OCI-LY7 (cell line): ENCODE results near the gene FCMR. TPM values are rescaled to one million over a fixed set of nuclear protein-coding genes. Genes with fewer than 3 reads are reported as not detected.

Experiments used
- BruUV-seq: library from RNA; stranded (reverse); fragments of 400-500 nt; replicated peaks from 2 replicates; lab custom pipeline; 2021; lab: Mats Ljungman, UMichigan
- CTCF ChIA-PET: fragments of 300-600 bp; sonication (Branson Sonifier 250); formaldehyde crosslinking; loops from one replicate; lab custom pipeline; 2022; ENCODE audit warnings: antibody characterized with exemption; ENCODE audit not compliant: unreplicated experiment; lab: Charles Lee
- POLR2A ChIA-PET: fragments of 300-600 bp; sonication (Branson Sonifier 250); formaldehyde crosslinking; loops from one replicate; lab custom pipeline; 2022; ENCODE audit warnings: antibody characterized with exemption; lab: Charles Lee
- DNase-seq: peaks from one replicate; pipeline ENCODE4 v3.0.0-alpha.2; 2015; ENCODE audit warnings: low spot score
- H2AFZ ChIP-seq: fragments of 200-600 bp; sonication (generic), shearing (Covaris generic); 2 replicates; pipeline ENCODE4 v1.6.1; 2014; ENCODE audit warnings: mild to moderate bottlenecking, antibody characterized with exemption, low read length, moderate library complexity
- H3K27ac ChIP-seq: fragments of 200-600 bp; sonication (generic); 2 replicates; pipeline ENCODE4 v1.5.1; 2014; ENCODE audit warnings: mixed run types, low read depth, mild to moderate bottlenecking, moderate library complexity, low read length, inconsistent platforms; ENCODE audit not compliant: poor library complexity, severe bottlenecking
- H3K36me3 ChIP-seq: fragments of 200-600 bp; sonication (generic); 2 replicates; pipeline ENCODE4 v1.6.1; 2014; ENCODE audit warnings: mild to moderate bottlenecking, antibody characterized with exemption, low read length, moderate library complexity, mixed read lengths; ENCODE audit not compliant: insufficient read depth
- H3K4me1 ChIP-seq: fragments of 200-600 bp; sonication (generic); 2 replicates; pipeline ENCODE4 v1.5.1; 2014; ENCODE audit warnings: mild to moderate bottlenecking, low read length; ENCODE audit not compliant: insufficient read depth, poor library complexity, severe bottlenecking
- H3K4me2 ChIP-seq: fragments of 200-600 bp; sonication (generic); 2 replicates; pipeline ENCODE4 v1.6.1; 2014; ENCODE audit warnings: mild to moderate bottlenecking, low read length
- H3K4me3 ChIP-seq: fragments of 200-600 bp; sonication (generic); 2 replicates; pipeline ENCODE4 v1.5.1; 2014; ENCODE audit warnings: mild to moderate bottlenecking, low read depth, low read length; ENCODE audit not compliant: poor library complexity, severe bottlenecking
- H3K79me2 ChIP-seq: fragments of 200-600 bp; sonication (generic); 2 replicates; pipeline ENCODE4 v1.6.1; 2016; ENCODE audit warnings: low read depth, mild to moderate bottlenecking, low read length, moderate library complexity, mixed read lengths; ENCODE audit not compliant: insufficient read depth
- H3K9me2 ChIP-seq: fragments of 200-600 bp; sonication (generic); 2 replicates; pipeline ENCODE4 v1.6.1; 2016; ENCODE audit warnings: mild to moderate bottlenecking, low read length, mixed read lengths; ENCODE audit not compliant: insufficient read depth
- H3K9me3 ChIP-seq: fragments of 200-600 bp; sonication (generic); 2 replicates; pipeline ENCODE4 v1.6.1; 2014; ENCODE audit warnings: mild to moderate bottlenecking, mixed run types, low read length, mixed read lengths
- H4K20me1 ChIP-seq: fragments of 200-600 bp; sonication (generic); 2 replicates; pipeline ENCODE4 v1.6.1; 2014; ENCODE audit warnings: mild to moderate bottlenecking, antibody characterized with exemption, low read length, moderate library complexity, mixed read lengths; ENCODE audit not compliant: insufficient read depth
- EZH2phosphoT487 ChIP-seq: fragments of 200-600 bp; sonication (generic); IDR thresholded peaks from 2 replicates; pipeline ENCODE4 v1.6.1; 2018; ENCODE audit warnings: low read depth, borderline replicate concordance, mild to moderate bottlenecking, mixed run types, antibody characterized with exemption, low read length, moderate library complexity, mixed read lengths
- intact Hi-C: fragments of 100-400 bp; cut with micrococcal nuclease; formaldehyde crosslinking; loops from one replicate; pipeline ENCODE4 v1.10.0; 2022; ENCODE audit not compliant: unreplicated experiment
- total RNA-seq, 2 experiments: library from RNA; depleted of rRNA in 1 of 2; stranded (reverse); fragments of >200 nt in 1 of 2; shearing (Covaris generic) in 1 of 2; gene quantifications; 2 replicates each; pipeline ENCODE4 v1.2.3, GENCODE V29; 2014 to 2022
- TF ChIP-seq, protein P1 (sequence below): fragments of 200-600 bp; sonication (generic); conservative IDR thresholded peaks from 2 replicates; pipeline ENCODE4 v1.5.1; 2014; ENCODE audit warnings: mild to moderate bottlenecking, antibody characterized with exemption, low read length, moderate library complexity, mixed read lengths

Gene FCMR
- total RNA-seq, 2 experiments from 2014 or later: 5.2 to 9.2 TPM

- no TSS peak for BruUV-seq
- POLR2A ChIA-PET: interaction anchor here (0.7 to 1.1 kb wide), 2 partner anchors 10 to 11 kb away, joined by 3 to 4 read pairs; no protein-coding TSS in a partner anchor
- no peaks in the 10 kb centered on the region for H4K20me1 ChIP-seq
These were observed 36.2 kb downstream of the FCMR start for GRCh38 chr1:206885341-206886060.

DNA sequence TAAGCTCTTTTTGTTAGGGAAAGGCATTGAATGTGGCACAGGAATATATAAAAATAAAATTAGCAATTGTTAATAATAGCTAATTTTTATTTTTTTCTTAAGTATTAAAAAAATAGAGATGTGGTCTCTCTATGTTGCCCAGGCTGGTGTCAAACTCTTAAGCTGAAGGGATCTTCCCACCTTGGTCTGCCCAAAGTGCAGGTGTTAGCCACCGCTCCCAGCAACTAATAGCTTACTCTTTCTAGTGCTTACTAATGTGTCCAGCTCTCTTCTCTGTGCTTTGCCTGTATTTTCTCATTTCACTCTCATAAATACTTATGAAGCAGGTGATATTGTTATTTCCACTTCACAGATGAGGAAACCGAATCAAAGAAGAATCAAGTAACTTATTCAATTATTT lies 37.9 kb downstream of the FCMR start:
- no peaks in the 10 kb centered on the region for H3K36me3 ChIP-seq
- intact Hi-C loops: no loop called here
- H3K9me3 ChIP-seq: peaks cover 5% of the 10 kb centered on the region; the same call in 1 of the 2 replicates
- H2AFZ ChIP-seq: no peak overlapping the region
- ChIA-PET CTCF (no interaction called here), POLR2A (interaction anchor here (0.6 to 1.0 kb wide), 2 partner anchors 45 to 49 kb away, joined by 3 to 6 read pairs; no protein-coding TSS in a partner anchor)
- no TSS peak for BruUV-seq
- H3K4me3 ChIP-seq: no peak overlapping the region
- H4K20me1 ChIP-seq: no peaks in the 10 kb centered on the region
- no peaks in the 10 kb centered on the region for H3K79me2 ChIP-seq
- no peaks in the 10 kb centered on the region for H3K4me1 ChIP-seq
- TF ChIP-seq EZH2phosphoT487: no peak
- TF ChIP-seq, protein P1, sequence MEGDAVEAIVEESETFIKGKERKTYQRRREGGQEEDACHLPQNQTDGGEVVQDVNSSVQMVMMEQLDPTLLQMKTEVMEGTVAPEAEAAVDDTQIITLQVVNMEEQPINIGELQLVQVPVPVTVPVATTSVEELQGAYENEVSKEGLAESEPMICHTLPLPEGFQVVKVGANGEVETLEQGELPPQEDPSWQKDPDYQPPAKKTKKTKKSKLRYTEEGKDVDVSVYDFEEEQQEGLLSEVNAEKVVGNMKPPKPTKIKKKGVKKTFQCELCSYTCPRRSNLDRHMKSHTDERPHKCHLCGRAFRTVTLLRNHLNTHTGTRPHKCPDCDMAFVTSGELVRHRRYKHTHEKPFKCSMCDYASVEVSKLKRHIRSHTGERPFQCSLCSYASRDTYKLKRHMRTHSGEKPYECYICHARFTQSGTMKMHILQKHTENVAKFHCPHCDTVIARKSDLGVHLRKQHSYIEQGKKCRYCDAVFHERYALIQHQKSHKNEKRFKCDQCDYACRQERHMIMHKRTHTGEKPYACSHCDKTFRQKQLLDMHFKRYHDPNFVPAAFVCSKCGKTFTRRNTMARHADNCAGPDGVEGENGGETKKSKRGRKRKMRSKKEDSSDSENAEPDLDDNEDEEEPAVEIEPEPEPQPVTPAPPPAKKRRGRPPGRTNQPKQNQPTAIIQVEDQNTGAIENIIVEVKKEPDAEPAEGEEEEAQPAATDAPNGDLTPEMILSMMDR: no peak
- DNase-seq: no peak
- H3K4me2 ChIP-seq: no peak overlapping the region
- H3K27ac ChIP-seq: no peak overlapping the region
- H3K9me2 ChIP-seq: no peaks in the 10 kb centered on the region

More at GRCh38 chr1:206885341-206886060, 36.2 kb downstream of the FCMR start:
- TF ChIP-seq EZH2phosphoT487: no peak
- TF ChIP-seq, protein P1: no peak
- intact Hi-C loops: no loop called here
- Histone ChIP-seq H3K4me2 (no peak overlapping the region), H3K27ac (no peak overlapping the region), H3K9me3 (no peaks in the 10 kb centered on the region), H3K4me3 (no peak overlapping the region), H3K9me2 (no peaks in the 10 kb centered on the region), H3K36me3 (no peaks in the 10 kb centered on the region), H3K79me2 (no peaks in the 10 kb centered on the region), H2AFZ (no peak overlapping the region), H3K4me1 (no peaks in the 10 kb centered on the region)
- CTCF ChIA-PET: interaction anchor here (0.6 kb wide), 1 partner anchor 41 kb away, joined by 3 read pairs; no protein-coding TSS in a partner anchor
- no peak for DNase-seq

DNA sequence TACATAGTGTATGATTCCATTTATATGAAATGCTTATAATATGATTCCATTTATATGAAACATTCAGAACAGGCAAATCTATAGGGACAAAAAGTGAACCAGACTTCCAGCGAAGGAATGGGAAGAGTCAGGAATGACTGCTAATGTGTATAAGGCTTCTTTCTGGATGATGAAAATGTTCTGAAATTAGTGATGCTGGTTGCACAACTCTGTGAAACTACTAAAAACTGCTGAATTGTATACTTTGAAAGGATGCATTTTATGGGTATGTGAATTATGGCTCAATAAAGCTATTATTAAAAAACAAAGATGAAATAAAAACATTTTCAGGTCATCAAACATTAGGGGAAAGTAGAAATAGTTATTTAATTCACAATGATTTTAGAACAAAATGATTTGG lies 38.6 kb downstream of the FCMR start:
- DNase-seq: no peak
- no peaks in the 10 kb centered on the region for H3K9me2 ChIP-seq
- ChIA-PET CTCF (no interaction called here), POLR2A (interaction anchor here (0.7 to 1.0 kb wide), 2 partner anchors 48 to 418 kb away, joined by 3 to 4 read pairs; no protein-coding TSS in a partner anchor)
- H4K20me1 ChIP-seq: no peaks in the 10 kb centered on the region
- H2AFZ ChIP-seq: no peak overlapping the region
- TF ChIP-seq, protein P1: no peak
- no peak for TF ChIP-seq EZH2phosphoT487
- H3K79me2 ChIP-seq: no peaks in the 10 kb centered on the region
- H3K9me3 ChIP-seq: peaks cover 12% of the 10 kb centered on the region; the same call in 1 of the 2 replicates
- H3K27ac ChIP-seq: no peak overlapping the region
- H3K36me3 ChIP-seq: no peaks in the 10 kb centered on the region
- no peak overlapping the region for H3K4me2 ChIP-seq
- BruUV-seq: no TSS peak
- intact Hi-C loops: no loop called here
- no peak overlapping the region for H3K4me3 ChIP-seq
- H3K4me1 ChIP-seq: no peaks in the 10 kb centered on the region
